Ovary (tissue), 9 donors: Measurements from ENCODE around the gene TMEM30B. TPM values are rescaled to one million over a fixed set of nuclear protein-coding genes. Genes with fewer than 3 reads are reported as not detected.

Source experiments
- DNase-seq, 5 donors: peaks; one replicate each; pipeline ENCODE4 v3.0.0-alpha.2; 2019 to 2020
- H3K27ac ChIP-seq, 2 donors: fragments of 200-600 bp; one replicate each; pipeline versions ENCODE4 v1.5.1 to v1.8.0; 2019 to 2022
- H3K27me3 ChIP-seq: fragments of 200-600 bp; one replicate; pipeline ENCODE4 v1.8.0; 2022
- H3K36me3 ChIP-seq: fragments of 200-600 bp; sonication (generic); one replicate; pipeline ENCODE4 v1.5.1; 2019
- H3K4me1 ChIP-seq: one replicate; pipeline ENCODE4 v1.8.1; 2013; ENCODE audit warnings: mild to moderate bottlenecking, moderate library complexity; ENCODE audit not compliant: insufficient read depth
- H3K4me3 ChIP-seq: fragments of 200-600 bp; sonication (generic); one replicate; pipeline ENCODE4 v1.5.1; 2017
- H3K9me3 ChIP-seq, 2 donors: fragments of 200-600 bp in 1 of 2; sonication (generic) in 1 of 2; one replicate each; pipeline versions ENCODE4 v1.5.1 to v1.8.1; 2013 to 2019; ENCODE audit warnings: mild to moderate bottlenecking in 1 of 2, moderate library complexity in 1 of 2
- EP300 ChIP-seq: sonication (generic); formaldehyde crosslinking; IDR thresholded peaks from one replicate; pipeline ENCODE4 v1.6.1; 2017; ENCODE audit warnings: antibody characterized with exemption
- POLR2A ChIP-seq: fragments of 450-650 bp; IDR thresholded peaks from one replicate; pipeline ENCODE4 v1.6.1; 2017; ENCODE audit warnings: antibody characterized with exemption, mild to moderate bottlenecking, moderate library complexity
- WGBS, 3 donors: extraction: QIAGEN DNeasy Blood & Tissue Kit in 1 of 3; methylation state at CpG; one replicate each; pipeline versions ENCODE4 v1.1.5 to v1.1.7; 2013 to 2017; 5-methylcytosine and 5-hydroxymethylcytosine counted together
- intact Hi-C, 4 donors: fragments of 100-400 bp; cut with DNase I; formaldehyde crosslinking; loops; one replicate each; pipeline versions ENCODE4 v1.11.0 to v1.15.1; 2022 to 2023
- polyA plus RNA-seq, 2 donors: library from polyadenylated mRNA; stranded (reverse); fragments of 200-250 nt in 1 of 2; fragments of 350-450 nt in 1 of 2; fragmentation: Illumina TruSeq in 1 of 2; extraction: RNeasy Lipid Tissue Mini Kit (QIAGEN cat#74804) in 1 of 2; gene quantifications; one replicate each; pipeline ENCODE4 v1.2.3, GENCODE V29; 2013 to 2014
- total RNA-seq, 7 donors: library from RNA; depleted of rRNA in 2 of 7; stranded (reverse); fragments of >200 nt in 2 of 7; fragmentation: NEBNext Ultra II Directional in 3 of 7; extraction: Animal tissue kit (Norgen Biotek cat#: 25700) in 3 of 7; gene quantifications; one replicate each; pipeline versions ENCODE4 v1.1.0 to v1.2.4, GENCODE V29; 2016 to 2023
- TF ChIP-seq, protein P1 (sequence below), 3 donors: fragments of 450-650 bp in 2 of 3; fragments of 200-600 bp in 1 of 3; IDR thresholded peaks; one replicate each; pipeline versions ENCODE4 v1.5.1 to v1.8.0; 2016 to 2022; ENCODE audit warnings: antibody characterized with exemption in 3 of 3, mild to moderate bottlenecking in 1 of 3
- donor health status: DM: no; HTN: no; CAD: no; lungs with moderate emphysema.
- donor health status: DM: no; HTN: no; CAD: no.
- donor health status: Bipolar disorder and iron deficiency.
- donor health status: DM: yes; HTN: yes; CAD: no.
- donor health status: DM: no; HTN: no; CAD: no.
- donor health status: DM: yes; HTN: yes; CAD: no.

TMEM30B gene
- total and polyA plus RNA-seq, 9 donors, result 1.2 to 35.3 (median 3.5) TPM

DNA sequence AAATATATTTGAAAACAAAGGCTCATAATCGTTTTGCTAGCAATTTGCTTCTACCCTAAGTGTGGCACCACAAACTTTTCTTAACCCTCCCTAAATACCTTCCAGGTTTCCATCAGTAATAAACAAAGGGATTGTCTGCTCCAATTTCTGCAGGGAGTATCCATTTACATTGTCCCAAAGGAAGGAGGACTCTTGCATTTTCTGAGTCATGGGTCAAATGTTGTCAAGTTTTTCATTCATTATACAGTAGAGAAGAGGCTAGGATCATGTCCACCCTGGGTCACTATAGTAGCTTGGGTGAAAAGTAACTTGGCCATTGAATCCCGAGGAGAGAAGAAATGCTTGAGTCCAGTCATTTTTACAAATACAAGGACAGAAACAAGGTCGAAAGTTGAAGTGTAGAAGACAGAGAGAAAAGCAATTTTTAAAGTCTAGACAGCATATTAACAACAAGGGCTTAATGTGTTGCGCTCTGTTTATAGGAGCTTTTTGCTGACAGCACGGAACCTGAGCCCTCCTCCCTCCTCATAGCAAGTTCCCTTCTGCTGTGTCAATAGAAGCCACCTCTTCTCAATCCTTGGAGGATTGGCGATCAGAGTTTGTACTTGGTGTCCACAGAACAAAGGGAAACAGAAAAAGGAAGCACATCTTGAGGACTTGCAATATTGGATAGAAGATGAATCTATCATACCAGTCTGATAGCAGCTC lies 53.1 kb downstream of the TMEM30B start:
- DNase-seq, result no peak
- WGBS, 3 donors, result 73 to 75% (median 74%) methylated on average over 6 of the region's 6 CpGs

More for the DNA sequence above, 53.1 kb downstream of the TMEM30B start:
- H3K4me3 ChIP-seq, result no peak overlapping the region
- intact Hi-C loops, result no loop called here
- no peaks in the 10 kb centered on the region for H3K9me3 ChIP-seq
- TF ChIP-seq POLR2A (no peak), EP300 (no peak)
- TF ChIP-seq, protein P1, sequence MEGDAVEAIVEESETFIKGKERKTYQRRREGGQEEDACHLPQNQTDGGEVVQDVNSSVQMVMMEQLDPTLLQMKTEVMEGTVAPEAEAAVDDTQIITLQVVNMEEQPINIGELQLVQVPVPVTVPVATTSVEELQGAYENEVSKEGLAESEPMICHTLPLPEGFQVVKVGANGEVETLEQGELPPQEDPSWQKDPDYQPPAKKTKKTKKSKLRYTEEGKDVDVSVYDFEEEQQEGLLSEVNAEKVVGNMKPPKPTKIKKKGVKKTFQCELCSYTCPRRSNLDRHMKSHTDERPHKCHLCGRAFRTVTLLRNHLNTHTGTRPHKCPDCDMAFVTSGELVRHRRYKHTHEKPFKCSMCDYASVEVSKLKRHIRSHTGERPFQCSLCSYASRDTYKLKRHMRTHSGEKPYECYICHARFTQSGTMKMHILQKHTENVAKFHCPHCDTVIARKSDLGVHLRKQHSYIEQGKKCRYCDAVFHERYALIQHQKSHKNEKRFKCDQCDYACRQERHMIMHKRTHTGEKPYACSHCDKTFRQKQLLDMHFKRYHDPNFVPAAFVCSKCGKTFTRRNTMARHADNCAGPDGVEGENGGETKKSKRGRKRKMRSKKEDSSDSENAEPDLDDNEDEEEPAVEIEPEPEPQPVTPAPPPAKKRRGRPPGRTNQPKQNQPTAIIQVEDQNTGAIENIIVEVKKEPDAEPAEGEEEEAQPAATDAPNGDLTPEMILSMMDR (IDR thresholded peaks at IDR 0.05), result no peak
- H3K27me3 ChIP-seq, result no peaks in the 10 kb centered on the region
- no peak overlapping the region for H3K27ac ChIP-seq
- no peaks in the 10 kb centered on the region for H3K36me3 ChIP-seq
- H3K4me1 ChIP-seq, result no peaks in the 10 kb centered on the region

Other genes starting within 250 kb of the TMEM30B start
- 10 to 100 TPM in 5 of 7 donors, 1 to 10 TPM in 2; 8.4 to 47.6 (median 15.9) TPM for gene PRKCH, start 40.2 kb upstream of the TMEM30B start, total RNA-seq
- gene PRKCH, start 40.2 kb upstream of the TMEM30B start, polyA plus RNA-seq, result 10 to 100 TPM; 11.4 to 32.5 TPM